ENCODE data around the gene ZFYVE27. TPM values are rescaled to one million over a fixed set of nuclear protein-coding genes. Genes with fewer than 3 reads are reported as not detected.

ZFYVE27 gene
- total and polyA plus RNA-seq, 7 donors, result 7.2 to 42.2 (median 11.0) TPM

DNA sequence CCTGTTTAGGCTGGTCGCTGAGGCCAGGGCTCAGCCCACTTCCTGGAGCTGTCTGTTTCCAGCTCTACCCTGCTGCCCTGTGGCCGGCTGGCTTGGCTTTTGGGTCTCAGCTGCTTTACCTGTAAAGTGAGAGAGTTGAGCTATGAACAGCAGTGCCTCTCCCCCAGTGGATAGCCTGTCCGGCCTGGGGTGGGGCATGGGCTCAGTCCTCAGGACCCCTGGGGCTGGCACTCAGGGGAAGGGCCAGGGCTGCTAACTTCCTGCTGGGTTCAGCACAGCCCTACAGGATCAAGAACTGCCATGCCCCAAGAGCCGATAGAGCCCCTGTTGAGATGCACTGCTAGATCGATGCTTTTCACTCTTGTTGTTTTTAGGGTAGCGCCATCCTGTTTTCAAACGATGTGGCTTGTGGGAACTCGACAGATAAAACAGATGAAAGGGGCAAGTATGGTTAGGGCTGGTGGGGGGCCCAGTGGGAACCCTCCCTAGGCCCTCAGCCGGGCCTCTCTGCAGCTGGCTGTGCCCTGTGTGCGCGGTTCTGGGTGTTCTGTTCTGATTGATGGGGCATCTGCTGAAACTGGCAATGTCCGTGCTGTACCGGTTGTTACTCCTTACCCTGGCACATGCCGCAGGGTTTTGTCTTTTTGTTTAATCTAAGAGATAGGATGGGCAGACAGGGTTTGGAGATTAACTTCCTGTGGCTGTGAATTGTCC is 44.8 kb downstream of the ZFYVE27 start:
- H3K4me3 ChIP-seq, result no peak overlapping the region
- H3K4me1 ChIP-seq, result peaks cover 0 to 3% (median 0%) of the 10 kb centered on the region in 4 donors
- H3K27ac ChIP-seq, result peak overlapping the region in 2 of 4 donors; percentile 46 to 49
- intact Hi-C loops (cut with DNase I), result no loop called here
- WGBS, 2 donors, result 67 to 80% methylated on average over 14 of the region's 14 CpGs
- no peak for TF ChIP-seq EP300 (IDR thresholded peaks at IDR 0.05)
- peaks cover 0 to 5% (median 0%) of the 10 kb centered on the region in 3 donors for H3K27me3 ChIP-seq
- H3K36me3 ChIP-seq, result no peaks in the 10 kb centered on the region
- no peaks in the 10 kb centered on the region for H3K9me3 ChIP-seq
- DNase-seq, result no peak

DNA sequence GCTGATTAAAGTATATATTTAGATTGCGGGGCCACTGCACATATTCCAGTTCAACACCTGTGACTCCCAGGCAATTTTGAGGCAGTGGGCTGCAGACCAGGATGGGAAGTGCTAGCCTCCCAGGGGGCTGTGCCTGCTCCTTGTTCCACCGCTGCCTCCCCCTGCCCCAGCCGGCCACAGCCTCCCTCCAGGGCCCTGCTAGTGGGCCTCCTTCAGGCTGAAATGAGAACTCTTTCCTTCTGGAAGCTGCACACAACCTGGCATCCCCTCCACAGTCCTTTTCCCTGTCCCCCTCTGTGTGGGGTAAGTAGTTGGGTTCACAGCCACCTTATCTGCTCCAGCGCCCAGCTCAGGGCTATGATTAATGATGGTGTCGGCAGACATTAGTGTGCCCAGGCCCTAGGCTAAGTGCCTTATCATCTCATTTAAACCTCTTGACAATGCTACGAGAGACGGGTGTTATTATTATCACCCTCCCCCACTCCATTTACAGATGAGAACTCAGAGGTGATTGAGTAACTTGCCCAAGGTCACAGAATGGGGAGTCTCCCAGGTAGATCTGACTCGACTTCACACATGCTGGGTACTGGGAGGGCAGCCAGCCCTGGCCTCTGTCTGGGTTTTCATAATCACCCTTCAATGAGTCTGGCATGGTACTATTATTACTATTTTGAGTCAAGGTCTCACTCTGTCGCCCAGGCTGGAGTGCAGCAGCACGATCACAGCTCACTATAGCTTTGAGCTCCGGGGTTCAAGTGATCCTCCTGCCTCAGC is 45.7 kb downstream of the ZFYVE27 start:
- TF ChIP-seq EP300 (IDR thresholded peaks at IDR 0.05), result no peak
- TF ChIP-seq POLR2A (IDR thresholded peaks at IDR 0.05), result no peak
- TF ChIP-seq, protein P1, sequence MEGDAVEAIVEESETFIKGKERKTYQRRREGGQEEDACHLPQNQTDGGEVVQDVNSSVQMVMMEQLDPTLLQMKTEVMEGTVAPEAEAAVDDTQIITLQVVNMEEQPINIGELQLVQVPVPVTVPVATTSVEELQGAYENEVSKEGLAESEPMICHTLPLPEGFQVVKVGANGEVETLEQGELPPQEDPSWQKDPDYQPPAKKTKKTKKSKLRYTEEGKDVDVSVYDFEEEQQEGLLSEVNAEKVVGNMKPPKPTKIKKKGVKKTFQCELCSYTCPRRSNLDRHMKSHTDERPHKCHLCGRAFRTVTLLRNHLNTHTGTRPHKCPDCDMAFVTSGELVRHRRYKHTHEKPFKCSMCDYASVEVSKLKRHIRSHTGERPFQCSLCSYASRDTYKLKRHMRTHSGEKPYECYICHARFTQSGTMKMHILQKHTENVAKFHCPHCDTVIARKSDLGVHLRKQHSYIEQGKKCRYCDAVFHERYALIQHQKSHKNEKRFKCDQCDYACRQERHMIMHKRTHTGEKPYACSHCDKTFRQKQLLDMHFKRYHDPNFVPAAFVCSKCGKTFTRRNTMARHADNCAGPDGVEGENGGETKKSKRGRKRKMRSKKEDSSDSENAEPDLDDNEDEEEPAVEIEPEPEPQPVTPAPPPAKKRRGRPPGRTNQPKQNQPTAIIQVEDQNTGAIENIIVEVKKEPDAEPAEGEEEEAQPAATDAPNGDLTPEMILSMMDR (IDR thresholded peaks at IDR 0.05), result no peak
- no peak for DNase-seq
- H3K27ac ChIP-seq, result no peak overlapping the region
- H3K9me3 ChIP-seq, result no peaks in the 10 kb centered on the region
- no peaks in the 10 kb centered on the region for H3K36me3 ChIP-seq
- H3K4me1 ChIP-seq, result peaks cover 0 to 3% (median 0%) of the 10 kb centered on the region in 4 donors
- intact Hi-C loops (cut with DNase I), result no loop called here
- 75 to 81% methylated on average over 11 of the region's 11 CpGs for WGBS, 2 donors
- peaks cover 0 to 12% (median 0%) of the 10 kb centered on the region in 3 donors for H3K27me3 ChIP-seq
- no peak overlapping the region for H3K4me3 ChIP-seq

DNA sequence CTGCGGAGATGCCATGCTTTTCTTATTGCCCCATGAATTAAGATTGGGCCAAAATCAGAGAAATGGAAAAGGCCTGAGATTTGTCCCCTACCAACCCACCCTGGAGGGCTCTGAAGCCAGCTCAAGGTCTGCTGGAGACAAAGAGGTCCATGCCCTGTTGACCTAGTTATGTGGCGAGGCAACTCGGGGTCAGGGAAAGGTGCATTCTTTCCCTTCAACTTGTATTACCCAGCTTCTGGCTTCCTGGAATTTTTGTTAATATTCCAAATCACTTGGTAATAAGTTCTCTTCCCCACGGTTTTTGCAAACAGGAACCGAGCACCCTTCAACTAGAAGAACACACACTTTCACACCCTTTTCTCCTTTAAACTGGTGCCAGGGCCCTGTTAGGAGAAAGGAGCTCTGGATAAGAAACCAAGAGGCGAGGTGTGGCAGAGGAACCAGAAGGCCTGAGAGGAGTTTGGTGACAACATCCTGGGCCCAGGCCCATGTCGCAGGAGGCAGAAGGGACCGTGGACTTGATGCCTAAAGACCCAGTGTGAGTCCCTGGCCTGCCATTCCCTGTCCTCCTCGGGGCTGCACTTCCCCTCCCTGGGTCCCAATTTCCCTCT is 47.4 kb downstream of the ZFYVE27 start:
- 80 to 87% methylated on average over 9 of the region's 9 CpGs for WGBS, 2 donors
- DNase-seq, result no peak
- Histone ChIP-seq H3K4me3 (no peak overlapping the region), H3K27me3 (peaks cover 0 to 29% (median 0%) of the 10 kb centered on the region in 3 donors), H3K36me3 (no peaks in the 10 kb centered on the region), H3K9me3 (no peaks in the 10 kb centered on the region), H3K27ac (no peak overlapping the region), H3K4me1 (peaks cover 0 to 8% (median 2%) of the 10 kb centered on the region in 4 donors)
- TF ChIP-seq EP300 (IDR thresholded peaks at IDR 0.05) (no peak), POLR2A (IDR thresholded peaks at IDR 0.05) (no peak), POLR2AphosphoS5 (IDR thresholded peaks at IDR 0.05) (no peak)
- TF ChIP-seq, protein P1 (IDR thresholded peaks at IDR 0.05), result no peak
- intact Hi-C loops (cut with DNase I), result no loop called here

DNA sequence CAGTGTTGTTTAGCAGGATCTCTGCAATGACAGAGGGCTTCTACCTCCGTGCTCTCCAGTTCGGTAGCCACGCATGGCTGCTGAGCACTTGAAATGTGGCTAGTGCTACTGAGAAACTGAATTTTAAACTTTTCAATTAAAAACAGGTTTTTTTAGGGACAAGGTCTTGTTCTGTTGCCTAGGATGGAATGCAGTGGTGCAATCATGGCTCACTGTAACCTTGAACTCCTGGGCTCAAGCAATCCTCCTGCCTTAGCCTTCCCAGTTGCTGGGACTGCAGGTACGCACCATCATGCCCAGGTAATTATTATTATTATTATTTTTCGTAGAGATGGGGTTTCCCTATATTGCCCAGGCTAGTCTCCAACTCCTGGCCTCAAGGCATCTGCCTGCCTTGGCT is 48.3 kb downstream of the ZFYVE27 start:
- TF ChIP-seq EP300 (IDR thresholded peaks at IDR 0.05), result no peak
- TF ChIP-seq POLR2A (IDR thresholded peaks at IDR 0.05), result no peak
- no peak for TF ChIP-seq POLR2AphosphoS5 (IDR thresholded peaks at IDR 0.05)
- TF ChIP-seq, protein P1 (IDR thresholded peaks at IDR 0.05), result no peak
- 92 to 94% methylated on average over 5 of the region's 5 CpGs for WGBS, 2 donors
- no peak for DNase-seq
- H3K27ac ChIP-seq, result no peak overlapping the region
- H3K27me3 ChIP-seq, result peaks cover 0 to 36% (median 6%) of the 10 kb centered on the region in 3 donors
- H3K36me3 ChIP-seq, result no peaks in the 10 kb centered on the region
- H3K9me3 ChIP-seq, result no peaks in the 10 kb centered on the region
- H3K4me3 ChIP-seq, result no peak overlapping the region
- intact Hi-C loops (cut with DNase I), result no loop called here
- H3K4me1 ChIP-seq, result peaks cover 0 to 8% (median 2%) of the 10 kb centered on the region in 4 donors

DNA sequence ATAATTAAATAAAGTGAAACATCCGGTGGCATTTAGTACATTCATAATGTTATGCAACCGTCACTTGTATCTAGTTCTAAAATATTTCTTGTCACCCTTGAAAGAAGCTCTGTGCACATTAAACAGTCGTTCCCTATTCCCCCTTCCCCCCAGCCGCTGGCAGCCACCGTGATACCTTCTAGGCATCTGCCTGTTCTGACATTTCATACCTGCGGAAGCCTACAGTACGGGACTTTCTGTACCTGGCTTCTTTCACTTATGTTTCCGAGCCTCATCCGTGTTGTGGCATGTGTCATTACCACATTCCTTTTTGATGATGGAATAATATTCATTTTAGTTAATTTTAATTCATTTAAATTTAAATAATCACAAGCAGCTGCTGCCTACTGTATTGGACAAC is 48.8 kb downstream of the ZFYVE27 start:
- intact Hi-C loops (cut with DNase I), result no loop called here
- no peaks in the 10 kb centered on the region for H3K9me3 ChIP-seq
- H3K36me3 ChIP-seq, result no peaks in the 10 kb centered on the region
- 89 to 91% methylated on average over 9 of the region's 9 CpGs for WGBS, 2 donors
- no peak for DNase-seq
- no peak overlapping the region for H3K4me3 ChIP-seq
- no peak overlapping the region for H3K27ac ChIP-seq
- TF ChIP-seq, protein P1 (IDR thresholded peaks at IDR 0.05), result no peak
- no peak for TF ChIP-seq POLR2AphosphoS5 (IDR thresholded peaks at IDR 0.05)
- no peak for TF ChIP-seq POLR2A (IDR thresholded peaks at IDR 0.05)
- no peak for TF ChIP-seq EP300 (IDR thresholded peaks at IDR 0.05)
- peaks cover 0 to 41% (median 9%) of the 10 kb centered on the region in 3 donors for H3K27me3 ChIP-seq
- H3K4me1 ChIP-seq, result peaks cover 0 to 8% (median 2%) of the 10 kb centered on the region in 4 donors

Data from sigmoid colon (tissue), 7 donors.